AG09319 (cell line): ENCODE results near the gene TAF4.

Source experiments
- DNase-seq: peaks from one replicate; pipeline ENCODE4 v3.0.0-alpha.2; 2010; ENCODE audit warnings: low read depth; ENCODE audit errors: extremely low read depth
- CTCF ChIP-seq: IDR thresholded peaks from 2 replicates; pipeline ENCODE4 v1.5.1; 2011; ENCODE audit warnings: low read depth, mild to moderate bottlenecking, inconsistent platforms, low read length, moderate library complexity

Gene TAF4

GRCh38 chr20:61998343-61999121, 67.1 kb downstream of the TAF4 start:
- TF ChIP-seq CTCF = no peak
- no peak for DNase-seq

- no peak for DNase-seq
- TF ChIP-seq CTCF = no peak
These were observed 67.8 kb downstream of the TAF4 start for GRCh38 chr20:61997891-61998290.

GRCh38 chr20:61997372-61997771, 68.3 kb downstream of the TAF4 start:
- DNase-seq = no peak
- TF ChIP-seq CTCF = no peak

GRCh38 chr20:61994546-61994945, 71.1 kb downstream of the TAF4 start:
- DNase-seq = no peak
- no peak for TF ChIP-seq CTCF

GRCh38 chr20:61993058-61993457, 72.6 kb downstream of the TAF4 start:
- no peak for DNase-seq
- no peak for TF ChIP-seq CTCF

- TF ChIP-seq CTCF = no peak
- DNase-seq = no peak
These were observed 74.2 kb downstream of the TAF4 start for GRCh38 chr20:61991476-61991875.

GRCh38 chr20:61990484-61990883, 75.2 kb downstream of the TAF4 start:
- DNase-seq = no peak
- no peak for TF ChIP-seq CTCF
